CD4-positive, alpha-beta T cell treated with Interleukin-4 for 1 hour (primary cell): ENCODE data around the gene ZNF547.

Source experiments
- DNase-seq, 2 donors: peaks; one replicate each; pipeline ENCODE4 v3.0.0-alpha.2; 2020 to 2022

ZNF547 gene

GRCh38 chr19:57376151-57376550, 12.8 kb downstream of the ZNF547 start:
- no peak for DNase-seq

DNA sequence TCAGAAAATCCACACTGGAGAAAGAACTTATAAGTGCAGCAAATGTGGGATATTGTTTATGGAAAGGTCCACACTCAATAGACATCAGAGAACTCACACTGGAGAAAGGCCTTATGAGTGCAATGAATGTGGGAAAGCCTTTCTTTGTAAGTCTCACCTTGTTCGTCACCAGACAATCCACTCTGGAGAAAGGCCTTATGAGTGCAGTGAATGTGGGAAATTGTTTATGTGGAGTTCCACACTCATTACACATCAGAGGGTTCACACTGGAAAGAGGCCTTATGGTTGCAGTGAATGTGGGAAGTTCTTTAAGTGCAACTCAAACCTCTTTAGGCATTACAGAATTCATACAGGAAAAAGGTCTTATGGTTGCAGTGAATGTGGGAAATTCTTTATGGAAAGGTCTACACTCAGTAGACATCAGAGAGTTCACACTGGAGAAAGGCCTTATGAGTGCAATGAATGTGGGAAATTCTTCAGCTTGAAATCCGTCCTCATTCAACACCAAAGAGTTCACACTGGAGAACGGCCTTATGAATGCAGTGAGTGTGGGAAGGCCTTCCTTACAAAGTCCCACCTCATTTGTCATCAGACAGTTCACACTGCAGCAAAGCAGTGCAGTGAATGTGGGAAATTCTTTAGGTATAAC, 14.3 kb downstream of the ZNF547 start:
- DNase-seq = no peak

- no peak for DNase-seq
Measured at GRCh38 chr19:57380923-57381322, 17.6 kb downstream of the ZNF547 start.

DNA sequence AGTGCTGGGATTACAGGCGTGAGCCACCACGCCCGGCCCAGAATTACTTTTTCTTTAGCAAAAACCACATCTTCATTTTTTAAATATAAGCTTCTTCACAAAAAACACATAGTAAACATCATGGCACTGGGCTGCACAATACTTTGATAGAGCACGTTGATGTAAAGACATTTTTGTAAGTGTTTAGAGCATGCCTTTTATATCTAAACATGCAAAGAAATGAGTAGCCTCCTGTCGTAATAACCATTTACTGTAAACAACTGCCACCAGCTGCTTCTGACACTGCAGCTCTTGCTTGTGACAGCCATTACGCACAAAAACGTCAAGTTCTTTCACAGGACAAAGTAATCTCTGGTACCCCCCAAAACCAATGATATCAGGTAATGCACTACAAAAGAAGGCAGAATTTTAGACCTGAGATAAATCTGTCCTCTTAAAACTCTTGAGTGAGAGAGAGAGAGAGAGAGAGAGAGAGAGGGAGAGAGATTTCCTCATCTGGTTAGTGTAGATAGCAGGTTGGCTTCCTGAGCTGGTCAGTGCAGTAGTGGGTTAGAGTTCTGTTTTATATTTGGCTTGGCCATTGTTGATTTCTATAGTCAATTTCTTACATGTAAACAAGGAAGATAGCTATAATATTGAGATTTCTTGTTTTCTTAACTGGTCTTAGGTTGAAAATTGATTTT, 19.6 kb downstream of the ZNF547 start:
- no peak for DNase-seq

DNA sequence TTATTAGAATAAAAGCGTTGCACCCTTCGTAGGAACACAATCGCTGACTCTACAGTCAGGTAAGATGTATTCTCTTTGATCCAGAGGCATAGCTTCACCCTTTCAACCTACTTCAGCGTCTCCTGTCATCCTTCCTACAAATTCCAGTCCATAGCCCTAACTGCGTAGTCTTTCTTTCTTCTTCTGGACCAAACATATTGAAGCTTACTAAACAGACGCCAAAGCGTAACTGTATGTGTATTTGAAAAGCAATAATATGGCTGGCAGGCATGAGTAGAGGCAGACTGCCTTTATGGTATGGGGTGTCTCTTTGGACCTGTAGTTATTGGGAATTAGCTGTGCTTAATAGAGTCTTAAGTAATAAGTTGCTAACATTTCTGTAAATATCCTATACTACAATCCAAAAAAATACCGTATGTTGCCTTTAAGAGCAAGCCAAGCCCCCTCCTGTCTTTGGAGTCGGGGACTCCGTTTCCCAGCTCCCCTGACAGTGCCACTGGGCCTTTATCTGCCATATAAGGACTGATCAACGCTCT, 25.9 kb downstream of the ZNF547 start:
- no peak for DNase-seq

GRCh38 chr19:57389730-57390598, 26.6 kb downstream of the ZNF547 start, which contains the start of gene ZNF548:
TSS of gene ZNF548 (plus strand) at chr19:57389854. CDS start at chr19:57390100, 246 bp downstream.
- peak; percentile 99 for DNase-seq

DNA sequence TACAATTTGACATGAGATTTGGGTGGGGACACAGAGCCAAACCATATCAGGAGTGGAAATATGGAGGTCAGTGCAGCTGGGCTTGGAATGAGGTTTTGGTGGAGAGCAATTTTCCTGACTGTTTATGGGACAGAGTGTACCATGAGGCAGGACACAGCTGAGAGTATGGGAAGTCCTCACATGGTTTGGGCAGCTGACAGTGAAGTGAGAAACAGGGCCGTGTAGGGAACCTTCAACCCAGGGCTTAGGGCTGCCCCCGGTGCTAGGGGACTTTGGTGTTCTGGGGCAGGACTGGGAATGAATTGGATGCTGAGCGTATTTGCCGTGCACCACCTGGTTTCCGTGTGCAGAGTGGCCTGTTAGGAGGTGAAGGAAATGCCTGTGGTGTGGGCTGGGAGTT, 32.4 kb downstream of the ZNF547 start:
- DNase-seq = no peak

DNA sequence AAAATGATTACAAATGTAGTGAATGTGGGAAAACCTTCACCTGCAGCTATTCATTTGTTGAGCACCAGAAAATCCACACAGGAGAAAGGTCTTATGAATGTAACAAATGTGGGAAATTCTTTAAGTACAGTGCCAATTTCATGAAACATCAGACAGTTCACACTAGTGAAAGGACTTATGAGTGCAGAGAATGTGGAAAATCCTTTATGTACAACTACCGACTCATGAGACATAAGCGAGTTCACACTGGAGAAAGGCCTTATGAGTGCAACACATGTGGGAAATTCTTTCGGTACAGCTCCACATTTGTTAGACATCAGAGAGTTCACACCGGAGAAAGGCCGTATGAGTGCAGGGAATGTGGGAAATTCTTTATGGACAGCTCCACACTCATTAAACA, 35.5 kb downstream of the ZNF547 start:
- DNase-seq = no peak

- no peak for DNase-seq
Measured at GRCh38 chr19:57403737-57404563, 40.6 kb downstream of the ZNF547 start.

- DNase-seq = peak; percentile 77 to 80
Measured at GRCh38 chr19:57406516-57407123, 43.3 kb downstream of the ZNF547 start.

- peak; percentile 93 to 94 for DNase-seq
Measured at GRCh38 chr19:57410877-57411671, 47.7 kb downstream of the ZNF547 start, which contains the start of gene ZNF17. TSS of gene ZNF17 (plus strand) at chr19:57411161. CDS start at chr19:57413616, 2,455 bp downstream.

DNA sequence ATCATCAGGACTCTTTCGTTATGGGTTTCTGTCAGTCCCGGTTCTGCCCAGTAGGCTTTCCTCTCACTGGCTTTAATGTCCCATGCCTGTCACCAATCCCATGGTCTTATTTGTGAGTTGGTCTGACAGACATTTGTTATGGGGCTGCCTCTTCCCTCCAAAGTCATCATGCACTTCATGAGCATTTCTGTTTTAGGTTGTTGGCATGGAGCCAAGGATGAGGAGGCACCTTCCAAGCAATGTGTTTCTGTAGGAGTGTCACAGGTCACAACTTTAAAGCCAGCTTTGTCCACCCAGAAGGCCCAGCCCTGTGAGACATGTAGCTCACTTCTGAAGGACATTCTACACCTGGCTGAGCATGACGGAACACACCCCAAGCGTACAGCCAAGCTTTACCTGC, 56.1 kb downstream of the ZNF547 start:
- no peak for DNase-seq

DNA sequence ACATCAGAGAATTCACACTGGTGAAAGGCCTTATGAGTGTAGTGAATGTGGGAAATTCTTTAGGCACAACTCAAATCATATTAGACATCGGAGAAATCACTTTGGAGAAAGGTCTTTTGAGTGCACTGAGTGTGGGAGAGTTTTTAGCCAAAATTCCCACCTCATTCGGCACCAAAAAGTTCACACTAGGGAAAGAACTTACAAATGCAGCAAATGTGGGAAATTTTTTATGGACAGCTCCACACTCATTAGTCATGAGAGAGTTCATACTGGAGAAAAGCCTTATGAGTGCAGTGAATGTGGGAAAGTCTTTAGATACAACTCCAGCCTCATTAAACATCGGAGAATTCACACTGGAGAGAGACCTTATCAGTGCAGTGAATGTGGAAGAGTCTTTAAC, 57.7 kb downstream of the ZNF547 start:
- no peak for DNase-seq
